GM18526 (cell line): Measurements from ENCODE around the gene TINAG.

Source experiments
- POLR2A ChIP-seq: IDR thresholded peaks from 3 replicates; pipeline ENCODE4 v1.6.1; 2011; ENCODE audit not compliant: insufficient read length; ENCODE audit errors: extremely low read depth

Gene TINAG

DNA sequence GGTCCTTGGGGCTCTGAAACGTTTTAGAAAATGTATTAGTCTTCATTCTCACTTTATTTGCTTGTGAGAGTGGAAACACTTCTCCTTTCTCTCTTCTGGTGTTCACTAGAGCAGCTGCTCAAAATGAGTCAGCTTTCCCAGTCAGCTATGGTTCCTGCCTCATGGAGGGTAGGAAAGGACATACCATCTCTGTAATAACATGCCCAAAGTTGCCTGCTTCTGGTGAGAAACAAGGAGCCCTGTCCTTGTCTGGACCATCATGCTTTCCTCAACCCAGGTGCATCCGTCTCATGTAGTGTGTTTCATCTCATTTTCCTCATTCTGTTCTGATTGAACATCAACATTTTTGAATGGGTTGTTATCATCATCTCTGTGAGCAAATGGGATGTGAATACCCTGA is 17.1 kb upstream of the TINAG start:
- no peak for TF ChIP-seq POLR2A

DNA sequence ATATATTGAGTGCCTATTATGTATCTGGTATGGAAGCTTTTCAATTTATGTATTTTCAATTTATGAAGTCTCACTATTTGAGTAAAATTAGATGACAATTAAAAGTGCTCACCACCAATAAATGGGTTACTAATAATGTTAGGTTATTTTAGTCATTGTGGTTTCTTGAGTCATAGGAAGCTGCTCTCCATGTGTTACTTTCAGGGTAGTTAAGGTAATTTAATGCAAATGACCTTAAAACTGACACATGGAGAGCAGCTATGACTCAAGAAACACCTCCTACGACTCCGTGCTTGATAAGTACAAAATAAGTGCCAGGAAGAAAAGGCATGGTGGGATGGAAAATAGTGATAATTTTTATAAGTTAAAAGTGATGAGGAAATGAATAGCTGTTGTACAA is 16.5 kb upstream of the TINAG start:
- TF ChIP-seq POLR2A, result no peak

DNA sequence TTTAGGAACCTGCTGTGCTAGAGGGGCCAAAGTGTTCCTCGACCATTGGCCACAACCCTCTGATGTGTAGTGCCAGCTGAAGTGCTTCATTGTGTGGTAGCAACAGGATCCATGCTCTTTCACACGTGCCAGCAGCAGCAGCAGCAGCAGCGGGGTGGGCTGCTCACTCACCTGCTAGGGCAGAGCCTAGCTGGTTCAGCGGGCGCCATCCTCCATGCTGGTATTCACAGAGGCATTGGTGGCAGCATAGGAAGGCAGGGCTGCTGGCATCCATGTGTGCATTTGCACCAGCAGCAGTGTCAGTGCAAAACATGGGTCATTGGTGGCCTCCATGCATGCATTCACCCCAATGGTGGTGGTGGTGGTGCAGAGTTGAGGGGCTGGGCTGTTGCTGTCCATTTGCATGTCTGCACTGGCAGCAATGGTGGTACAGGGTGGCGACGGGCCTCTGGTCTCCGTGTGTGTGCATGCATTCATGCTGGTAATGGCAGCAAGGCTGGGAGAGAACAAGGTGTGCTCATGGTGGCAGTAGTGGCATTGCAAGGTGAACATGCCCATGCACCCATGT is 13.2 kb upstream of the TINAG start:
- TF ChIP-seq POLR2A, result no peak

DNA sequence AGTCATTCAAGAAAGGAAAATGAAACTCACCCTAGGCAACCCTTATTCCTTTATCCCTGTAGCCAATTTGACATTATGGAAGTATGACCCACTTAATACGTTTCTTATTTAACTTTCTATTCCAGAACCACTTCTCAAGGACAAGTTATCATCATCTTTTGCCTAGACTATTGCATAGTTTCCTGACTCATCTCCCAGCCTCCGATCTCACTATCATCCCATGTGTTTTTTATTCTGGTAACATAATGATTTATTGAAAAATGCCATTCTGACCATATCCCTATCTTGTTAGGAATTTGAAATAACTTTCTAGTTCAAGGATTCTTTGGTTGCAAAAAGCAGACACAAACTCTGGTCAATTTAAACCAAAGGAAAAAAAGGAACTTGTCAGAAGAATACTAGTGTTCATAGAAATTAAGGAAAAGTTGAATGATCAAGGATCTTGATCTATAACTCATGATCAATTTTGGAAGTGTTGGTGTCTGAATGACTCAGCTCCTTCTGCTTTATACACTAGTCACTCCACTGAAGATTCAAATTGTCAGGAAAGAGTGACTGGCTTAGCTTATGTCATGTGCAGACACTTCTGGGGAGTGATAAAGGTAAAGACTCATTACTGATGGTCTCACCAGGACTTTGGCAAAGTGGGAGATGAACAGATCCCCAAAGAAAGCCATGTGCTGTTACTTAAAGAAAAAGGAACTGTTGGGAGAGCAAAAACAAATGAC is 8.5 kb upstream of the TINAG start:
- TF ChIP-seq POLR2A, result no peak

DNA sequence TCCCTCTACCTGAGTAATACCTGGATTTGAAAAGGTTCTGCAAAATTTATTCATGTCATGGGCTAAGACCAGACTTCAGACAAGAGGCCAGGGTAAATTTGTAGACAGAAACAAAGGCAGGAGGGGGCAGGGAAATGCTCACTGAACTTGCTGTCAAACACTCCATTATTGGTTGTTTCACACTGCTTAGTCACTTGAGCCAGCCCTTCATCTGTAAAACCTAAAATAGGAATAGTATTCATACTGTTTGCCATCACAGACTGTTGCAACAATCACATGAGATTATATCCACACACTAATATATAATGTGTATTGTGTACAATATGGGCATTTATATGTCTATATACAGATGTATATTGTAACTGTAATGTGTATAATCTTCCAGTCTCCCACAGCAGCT is 6.5 kb upstream of the TINAG start:
- TF ChIP-seq POLR2A, result no peak

DNA sequence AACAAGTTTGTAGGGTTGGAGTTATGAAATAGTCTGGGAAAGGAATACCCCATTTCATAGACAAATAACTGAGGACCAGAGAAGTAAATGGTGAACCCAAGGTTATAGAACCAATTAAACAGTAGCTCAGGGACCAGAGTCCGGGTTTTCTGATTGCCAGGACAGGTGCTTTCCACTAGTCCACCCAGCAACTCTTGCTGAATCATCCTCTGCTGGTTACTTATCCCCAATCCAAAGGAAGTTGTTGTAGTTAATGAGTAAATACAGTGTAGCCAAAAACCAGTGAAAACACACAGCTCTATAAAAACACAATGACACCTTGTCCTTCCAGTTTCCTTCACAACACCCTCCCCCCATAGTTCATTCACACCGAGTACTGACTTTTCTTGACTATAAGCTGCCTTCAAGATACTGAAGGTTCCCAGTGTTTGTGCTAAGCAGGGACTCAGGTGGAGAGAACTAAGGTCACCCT is 766 bp upstream of the TINAG start:
- no peak for TF ChIP-seq POLR2A

DNA sequence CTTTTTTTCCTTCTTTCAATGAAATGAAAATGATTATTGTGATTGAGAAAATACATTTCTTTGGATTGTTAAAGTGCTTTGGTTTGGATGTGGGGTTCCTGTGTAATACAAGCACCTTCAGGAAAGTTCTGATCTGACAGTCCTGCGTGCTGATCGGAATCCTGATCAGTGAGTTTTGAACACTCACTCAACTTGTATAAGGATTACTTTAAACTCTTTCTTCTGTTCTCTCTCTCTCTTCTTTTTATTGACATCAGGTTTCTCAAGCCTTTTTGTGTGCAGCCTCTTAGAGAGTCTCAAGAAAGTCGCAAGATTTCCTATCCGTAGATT is 710 bp downstream of the TINAG start:
- TF ChIP-seq POLR2A, result no peak

DNA sequence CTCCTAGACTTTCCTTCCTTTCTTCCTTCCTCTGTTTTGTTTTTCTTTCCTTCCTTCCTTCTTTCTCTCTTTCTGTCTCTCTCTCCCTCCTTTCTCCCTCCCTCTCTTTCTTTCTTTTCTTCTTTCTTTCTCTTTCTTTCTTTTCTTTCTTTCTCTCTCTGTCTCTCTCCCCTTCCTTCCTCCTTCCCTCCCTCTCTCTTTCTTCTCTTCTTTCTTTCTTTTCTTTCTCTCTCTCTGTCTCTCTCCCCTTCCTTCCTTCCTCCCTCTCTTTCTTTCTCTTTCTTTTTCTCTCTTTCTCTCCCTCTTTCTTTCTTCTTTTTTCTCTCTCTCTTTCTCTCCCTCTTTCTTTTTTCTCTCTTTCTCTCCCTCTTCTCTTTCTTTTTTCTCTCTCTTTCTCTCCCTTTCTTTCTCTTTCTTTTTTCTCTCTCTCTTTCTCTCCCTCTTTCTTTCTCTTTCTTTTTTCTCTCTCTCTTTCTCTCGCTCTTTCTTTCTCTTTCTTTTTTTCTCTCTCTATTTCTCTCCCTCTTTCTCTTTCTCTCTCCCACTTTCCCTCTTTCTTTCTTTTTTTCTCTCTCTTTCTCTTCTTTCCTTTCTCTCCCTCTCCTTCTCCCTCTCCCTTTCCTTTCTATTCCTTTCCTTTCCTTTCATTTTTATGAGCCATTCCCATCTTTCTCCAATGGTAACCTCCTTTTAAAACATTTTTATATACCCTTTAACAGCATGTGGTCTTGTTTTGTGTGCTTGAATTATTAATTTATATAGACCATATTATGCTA is 2.3 kb downstream of the TINAG start:
- TF ChIP-seq POLR2A, result no peak

DNA sequence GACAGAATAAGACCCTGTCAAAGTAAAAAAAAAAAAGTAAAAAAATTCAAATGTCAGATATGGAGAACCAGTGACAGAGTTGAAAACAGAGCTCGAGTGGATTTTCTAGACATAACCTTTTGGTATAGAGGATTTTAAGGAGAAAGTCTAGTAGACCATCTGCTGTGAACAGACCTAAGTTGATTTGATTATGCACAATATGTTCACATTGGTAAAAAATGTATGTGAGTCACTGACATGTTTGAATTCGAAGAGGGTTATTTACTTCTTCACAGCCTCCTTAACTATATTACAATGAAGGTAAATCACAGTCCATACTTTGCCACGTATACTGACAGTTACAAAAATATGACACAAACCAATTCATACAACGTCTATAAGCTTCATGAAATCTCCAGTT is 7.4 kb downstream of the TINAG start:
- TF ChIP-seq POLR2A, result no peak

DNA sequence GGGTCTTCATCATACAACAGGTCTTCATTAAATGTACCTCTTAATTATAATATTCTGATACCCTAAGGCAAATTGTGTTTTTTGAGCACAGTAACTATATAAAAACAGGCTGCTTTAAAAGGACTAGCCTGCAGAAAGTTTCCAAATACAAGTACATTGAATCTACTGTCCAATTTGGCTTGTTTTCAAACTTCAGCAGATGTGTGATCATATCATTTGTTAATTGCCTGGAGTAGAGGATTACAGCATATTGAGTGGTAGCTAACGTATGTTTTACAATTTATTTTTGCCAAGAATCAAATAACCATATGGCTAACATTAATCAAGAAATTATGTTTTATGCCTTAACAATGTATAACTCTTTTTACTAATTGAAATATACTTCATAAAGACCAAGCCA is 12.6 kb downstream of the TINAG start:
- no peak for TF ChIP-seq POLR2A

DNA sequence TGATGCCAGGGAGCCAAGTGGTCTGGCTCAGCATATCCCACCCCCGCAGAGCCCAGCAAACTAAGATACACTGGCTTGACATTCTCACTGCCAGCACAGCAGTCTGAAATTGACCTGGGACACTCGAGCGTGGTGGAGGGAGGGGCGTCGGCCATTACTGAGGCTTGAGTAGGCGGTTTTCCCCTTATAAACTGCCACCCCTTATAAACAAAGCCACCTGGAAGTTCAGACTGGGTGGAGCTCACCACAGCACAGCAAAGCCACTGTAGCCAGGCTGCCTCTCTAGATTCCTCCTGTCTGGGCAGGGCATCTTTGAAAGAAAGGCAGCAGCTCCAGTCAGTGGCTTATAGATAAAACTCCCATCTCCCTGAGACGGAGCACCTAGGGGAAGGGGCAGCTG is 19.4 kb downstream of the TINAG start:
- no peak for TF ChIP-seq POLR2A

DNA sequence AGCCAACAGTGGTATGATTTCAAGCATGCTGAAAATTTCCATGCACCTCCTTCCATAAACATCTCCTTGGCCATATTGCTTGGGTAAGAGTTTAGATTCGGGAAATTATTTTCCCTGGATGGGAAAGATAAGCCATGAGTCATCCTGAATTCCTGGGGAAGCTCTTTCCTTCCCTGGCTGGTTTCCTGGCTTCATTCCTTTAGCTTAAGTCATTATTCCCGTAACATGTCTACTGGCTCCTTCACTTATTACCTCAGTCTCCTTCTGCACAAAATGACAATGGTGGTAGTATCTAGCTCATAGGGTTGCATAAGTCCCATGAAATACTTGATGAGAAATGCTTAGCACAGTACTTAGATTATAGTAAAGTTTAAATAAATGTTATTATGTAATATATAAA is 27.6 kb downstream of the TINAG start:
- no peak for TF ChIP-seq POLR2A

DNA sequence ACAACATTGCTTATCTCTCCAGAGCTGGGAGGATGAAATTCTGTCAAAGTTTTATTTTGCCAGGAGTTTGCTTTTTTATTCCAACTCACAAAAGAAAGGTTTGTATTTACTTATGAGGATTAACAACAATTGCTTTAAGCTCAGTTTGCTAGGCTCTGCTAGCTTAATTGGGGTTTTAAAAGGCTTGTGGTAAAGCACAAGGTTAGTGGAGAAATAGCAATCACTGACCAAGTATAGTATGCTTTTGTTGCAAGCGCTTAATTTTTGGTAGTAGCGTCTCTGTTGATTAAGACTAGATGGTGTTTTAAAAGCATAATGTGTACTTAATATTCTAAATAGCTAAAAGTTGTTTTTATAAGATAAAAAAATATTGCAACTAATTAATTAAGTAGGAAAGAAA is 45.7 kb downstream of the TINAG start:
- TF ChIP-seq POLR2A, result no peak

DNA sequence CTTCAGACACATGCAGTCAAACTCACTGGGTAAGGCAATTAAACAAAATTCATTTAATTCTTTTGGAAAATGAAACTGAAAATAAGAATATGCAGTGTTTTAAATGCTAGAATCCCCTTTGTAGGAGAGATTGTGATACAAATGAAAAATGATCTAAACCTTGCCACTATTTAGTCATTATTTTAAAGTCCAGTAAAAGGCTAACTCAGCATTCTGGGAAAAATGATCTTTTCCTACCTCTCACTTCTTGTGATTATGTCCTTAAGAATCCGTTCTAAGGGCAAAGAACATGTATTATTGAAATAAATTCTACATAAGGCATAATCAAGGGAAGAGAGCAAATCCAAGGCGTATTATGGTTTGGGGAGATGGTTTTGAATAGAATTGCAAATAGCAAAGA is 46.4 kb downstream of the TINAG start:
- no peak for TF ChIP-seq POLR2A

DNA sequence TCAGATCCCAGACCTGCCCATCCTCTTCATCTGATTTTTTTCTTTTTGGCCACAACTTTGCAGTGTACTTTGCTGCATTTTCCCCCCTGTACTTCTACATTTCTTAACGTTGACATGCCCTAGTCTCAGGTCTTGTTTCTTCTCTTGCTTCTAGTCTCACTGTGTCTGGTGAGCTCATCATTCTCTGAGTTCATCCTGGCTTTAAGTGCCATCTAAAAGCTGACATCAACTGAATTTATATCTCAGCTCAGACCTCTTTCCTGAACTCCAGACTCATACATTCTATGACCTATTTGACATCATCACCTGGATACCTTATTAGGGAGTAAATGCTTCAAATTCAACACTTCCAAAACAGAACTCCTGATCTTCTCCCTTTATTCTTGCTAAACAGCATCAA is 48.9 kb downstream of the TINAG start:
- TF ChIP-seq POLR2A, result no peak

DNA sequence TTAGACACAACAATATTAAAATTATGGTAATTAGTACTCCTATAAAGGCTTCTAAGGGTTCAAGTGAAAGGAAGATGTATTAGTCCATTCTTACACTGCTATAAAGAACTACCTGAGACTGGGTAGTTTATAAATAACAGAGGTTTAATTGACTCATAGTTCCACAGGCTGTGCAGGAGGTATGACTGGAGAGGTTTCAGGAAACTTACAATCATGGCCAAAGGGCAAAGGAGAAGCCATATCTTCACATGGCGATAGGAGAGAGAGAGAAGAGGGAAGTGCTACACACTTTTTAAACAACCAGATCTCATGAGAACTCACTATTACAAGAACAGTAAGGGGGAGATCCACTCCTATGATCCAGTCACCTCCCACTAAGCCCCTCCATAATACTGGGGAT is 52.9 kb downstream of the TINAG start:
- TF ChIP-seq POLR2A, result no peak
